ENCODE data around the gene FBXW8. TPM values are rescaled to one million over a fixed set of nuclear protein-coding genes. Genes with fewer than 3 reads are reported as not detected.

FBXW8 gene
- total RNA-seq, 3 donors from 2014 or later (not counting 1 experiment from before 2014, with no cell fraction given) = 11.5 to 16.0 (median 13.5) TPM

- ATAC-seq (no peak), DNase-seq (no peak)
- H3K4me3 ChIP-seq (ENCODE audit: low read length) = no peak overlapping the region
- Mint-ChIP-seq H3K9me3 (no peaks in the 10 kb centered on the region), H3K27ac (no peak overlapping the region), H3K4me3 (no peak overlapping the region), H3K27me3 (ENCODE audit: low read depth in 2 of 2) (no peaks in the 10 kb centered on the region), H3K4me1 (peaks cover 46 to 65% of the 10 kb centered on the region in 2 donors), H3K36me3 (peaks cover 23% of the 10 kb centered on the region)
- 100% methylated on average over 5 of the region's 5 CpGs for whole genome bisulfite sequencing (ENCODE audit: insufficient coverage)
- no peak overlapping the region for H3K27ac ChIP-seq (ENCODE audit: low read length)
- H3K4me1 ChIP-seq (ENCODE audit: control insufficient read depth, insufficient read depth, low read length) = peaks cover 18% of the 10 kb centered on the region
- H3K27me3 ChIP-seq (ENCODE audit: control insufficient read depth, insufficient read depth, low read length) = no peaks in the 10 kb centered on the region
- H3K36me3 ChIP-seq (ENCODE audit: control insufficient read depth, insufficient read depth, low read length) = peaks cover 10% of the 10 kb centered on the region
- no peaks in the 10 kb centered on the region for H3K9me3 ChIP-seq (ENCODE audit: control insufficient read depth, insufficient read depth, low read length)
- intact Hi-C loops (cut with micrococcal nuclease) = no loop called here
- no peak for TF ChIP-seq CTCF (IDR thresholded peaks at IDR 0.05)
These were observed 17.8 kb downstream of the FBXW8 start for GRCh38 chr12:116928504-116928903.

- H3K9me3 Mint-ChIP-seq = no peaks in the 10 kb centered on the region
- peaks cover 40 to 58% of the 10 kb centered on the region in 2 donors for H3K4me1 Mint-ChIP-seq
- peaks cover 10% of the 10 kb centered on the region for H3K36me3 ChIP-seq (ENCODE audit: control insufficient read depth, insufficient read depth, low read length)
- no peak overlapping the region for H3K4me3 ChIP-seq (ENCODE audit: low read length)
- no peak overlapping the region for H3K27ac Mint-ChIP-seq
- intact Hi-C loops (cut with micrococcal nuclease) = no loop called here
- no peak overlapping the region for H3K27ac ChIP-seq (ENCODE audit: low read length)
- peaks cover 12% of the 10 kb centered on the region for H3K4me1 ChIP-seq (ENCODE audit: control insufficient read depth, insufficient read depth, low read length)
- peaks cover 23% of the 10 kb centered on the region for H3K36me3 Mint-ChIP-seq
- no peaks in the 10 kb centered on the region for H3K27me3 ChIP-seq (ENCODE audit: control insufficient read depth, insufficient read depth, low read length)
- DNase-seq (no peak), ATAC-seq (no peak)
- TF ChIP-seq CTCF (IDR thresholded peaks at IDR 0.05) = no peak
- no peaks in the 10 kb centered on the region for H3K27me3 Mint-ChIP-seq (ENCODE audit: low read depth in 2 of 2)
- no peaks in the 10 kb centered on the region for H3K9me3 ChIP-seq (ENCODE audit: control insufficient read depth, insufficient read depth, low read length)
- no peak overlapping the region for H3K4me3 Mint-ChIP-seq
These were observed 19.1 kb downstream of the FBXW8 start for GRCh38 chr12:116929885-116930284.

GRCh38 chr12:116931665-116932064, 20.9 kb downstream of the FBXW8 start:
- intact Hi-C loops (cut with micrococcal nuclease) = no loop called here
- peaks cover 14% of the 10 kb centered on the region for H3K36me3 ChIP-seq (ENCODE audit: control insufficient read depth, insufficient read depth, low read length)
- Mint-ChIP-seq H3K36me3 (peaks cover 23% of the 10 kb centered on the region), H3K4me3 (no peak overlapping the region), H3K9me3 (no peaks in the 10 kb centered on the region), H3K27me3 (ENCODE audit: low read depth in 2 of 2) (no peaks in the 10 kb centered on the region), H3K4me1 (peaks cover 32 to 54% of the 10 kb centered on the region in 2 donors), H3K27ac (no peak overlapping the region)
- ATAC-seq (no peak), DNase-seq (no peak)
- H3K27me3 ChIP-seq (ENCODE audit: control insufficient read depth, insufficient read depth, low read length) = no peaks in the 10 kb centered on the region
- no peaks in the 10 kb centered on the region for H3K9me3 ChIP-seq (ENCODE audit: control insufficient read depth, insufficient read depth, low read length)
- no peaks in the 10 kb centered on the region for H3K4me1 ChIP-seq (ENCODE audit: control insufficient read depth, insufficient read depth, low read length)
- TF ChIP-seq CTCF (IDR thresholded peaks at IDR 0.05) = no peak
- no peak overlapping the region for H3K27ac ChIP-seq (ENCODE audit: low read length)
- no peak overlapping the region for H3K4me3 ChIP-seq (ENCODE audit: low read length)

- no peak overlapping the region for H3K4me3 ChIP-seq (ENCODE audit: low read length)
- no peak for TF ChIP-seq CTCF (IDR thresholded peaks at IDR 0.05)
- peaks cover 14% of the 10 kb centered on the region for H3K36me3 ChIP-seq (ENCODE audit: control insufficient read depth, insufficient read depth, low read length)
- Mint-ChIP-seq H3K27me3 (ENCODE audit: low read depth in 2 of 2) (no peaks in the 10 kb centered on the region), H3K4me3 (no peak overlapping the region), H3K27ac (no peak overlapping the region), H3K9me3 (no peaks in the 10 kb centered on the region), H3K4me1 (peaks cover 33 to 52% of the 10 kb centered on the region in 2 donors), H3K36me3 (peaks cover 21% of the 10 kb centered on the region)
- H3K27me3 ChIP-seq (ENCODE audit: control insufficient read depth, insufficient read depth, low read length) = no peaks in the 10 kb centered on the region
- 97% methylated on average over 2 of the region's 2 CpGs for WGBS (ENCODE audit: insufficient coverage)
- ATAC-seq (no peak), DNase-seq (no peak)
- H3K27ac ChIP-seq (ENCODE audit: low read length) = no peak overlapping the region
- H3K4me1 ChIP-seq (ENCODE audit: control insufficient read depth, insufficient read depth, low read length) = no peaks in the 10 kb centered on the region
- no peaks in the 10 kb centered on the region for H3K9me3 ChIP-seq (ENCODE audit: control insufficient read depth, insufficient read depth, low read length)
- intact Hi-C loops (cut with micrococcal nuclease) = no loop called here
These were observed 22.3 kb downstream of the FBXW8 start for GRCh38 chr12:116933091-116933490.
